ENCODE data around the gene ZNF236.
"Not testable (repeated sequence)": the region's sequence is repeated elsewhere in the genome, so short reads cannot be mapped to it uniquely, and the experiment has no call there.

ZNF236 gene

DNA sequence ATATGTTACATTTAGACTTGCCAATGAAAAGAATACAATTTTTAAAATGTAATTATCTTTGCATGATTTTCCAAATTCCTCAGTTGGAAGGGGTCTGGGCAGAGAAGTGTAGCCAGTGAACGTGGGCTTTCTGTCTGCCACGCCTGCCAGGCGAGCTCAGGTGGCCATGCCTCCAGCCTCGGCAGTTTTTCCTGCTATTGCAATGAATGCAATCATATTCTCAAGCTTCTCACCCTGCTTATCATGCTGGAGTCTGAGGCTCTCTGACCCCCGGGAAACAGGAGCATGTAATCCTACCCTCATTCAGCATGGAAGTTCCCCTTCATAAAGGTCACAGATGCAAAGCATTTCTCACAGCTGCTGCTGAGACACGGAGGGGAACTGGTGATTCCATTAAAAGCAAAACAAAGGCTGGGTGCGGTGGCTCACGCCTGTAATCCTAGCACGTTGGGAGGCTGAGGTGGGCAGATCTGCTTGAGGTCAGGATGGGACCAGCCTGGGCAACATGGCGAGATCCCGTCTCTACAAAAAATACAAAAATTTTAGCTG lies 155.4 kb downstream of the ZNF236 start:
- no peak for DNase-seq

DNA sequence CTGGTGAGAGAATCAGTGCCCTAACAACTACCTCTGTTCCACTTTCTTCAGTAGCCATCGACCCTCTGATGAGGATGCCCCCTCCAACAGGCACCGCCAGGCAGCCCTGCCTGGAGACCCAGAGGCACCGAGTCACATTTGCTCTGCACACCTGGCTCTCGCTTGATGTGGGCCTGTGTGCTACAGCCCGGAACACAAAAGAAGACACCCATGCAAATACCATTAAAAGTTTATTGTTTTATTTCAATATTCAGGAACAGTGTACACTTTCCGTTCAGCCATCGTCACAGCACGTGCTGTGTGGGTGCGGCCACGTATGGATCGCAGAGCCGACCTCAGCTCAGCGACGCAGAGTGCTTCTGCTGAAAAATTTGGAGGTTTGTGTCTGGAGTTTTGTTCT lies 156.3 kb downstream of the ZNF236 start:
- DNase-seq: no peak

DNA sequence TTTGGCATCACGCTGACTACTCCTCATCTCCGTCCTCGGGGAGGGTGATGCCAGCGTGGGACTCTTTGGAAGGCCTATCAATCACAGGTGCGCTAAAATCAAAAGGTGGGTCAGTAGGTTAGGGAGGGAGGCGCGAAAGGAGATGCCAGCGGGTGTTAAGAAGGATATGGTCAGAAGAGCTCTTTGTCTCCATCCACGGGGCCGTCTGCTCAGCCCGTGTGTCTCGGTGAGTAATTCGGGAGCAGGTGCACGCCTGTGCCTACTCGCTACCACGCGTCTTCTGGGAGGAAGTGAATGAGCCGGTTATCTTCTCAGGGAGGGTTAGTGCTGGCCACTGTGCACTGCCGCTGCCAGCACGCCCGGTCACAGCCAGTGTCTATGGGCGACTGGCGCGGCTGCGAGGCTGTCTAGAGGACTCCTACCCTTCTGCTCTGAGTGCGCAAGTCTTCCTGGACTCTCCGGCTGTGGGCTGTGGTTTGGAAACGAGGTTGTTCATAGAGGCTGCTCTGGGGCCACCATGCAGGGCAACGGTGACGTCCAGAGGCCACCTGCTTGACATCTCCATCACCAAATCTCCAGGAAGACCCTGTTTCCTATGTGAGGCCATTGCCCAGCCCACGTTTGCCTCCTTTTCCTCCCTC lies 156.9 kb downstream of the ZNF236 start:
- DNase-seq: no peak

DNA sequence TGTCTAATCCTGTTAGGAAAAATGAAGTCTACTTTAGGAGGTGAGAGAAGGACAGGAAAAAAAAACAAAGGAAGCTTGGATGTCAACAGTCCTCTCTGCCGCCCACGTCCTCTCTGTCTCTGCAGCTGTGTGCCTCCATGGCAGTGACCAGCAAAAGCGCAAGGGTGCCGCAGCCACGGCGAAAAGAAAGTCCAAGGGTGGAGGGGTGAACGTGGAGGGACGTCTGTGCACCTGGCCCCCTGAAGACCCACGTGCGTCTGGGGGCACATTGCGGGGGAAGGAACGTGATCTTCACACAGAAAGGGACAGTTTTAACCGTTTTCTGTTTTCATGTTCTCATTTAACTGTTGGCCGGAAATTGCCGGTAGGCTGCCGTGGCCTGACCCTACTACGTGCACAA lies 157.5 kb downstream of the ZNF236 start:
- no peak for DNase-seq

DNA sequence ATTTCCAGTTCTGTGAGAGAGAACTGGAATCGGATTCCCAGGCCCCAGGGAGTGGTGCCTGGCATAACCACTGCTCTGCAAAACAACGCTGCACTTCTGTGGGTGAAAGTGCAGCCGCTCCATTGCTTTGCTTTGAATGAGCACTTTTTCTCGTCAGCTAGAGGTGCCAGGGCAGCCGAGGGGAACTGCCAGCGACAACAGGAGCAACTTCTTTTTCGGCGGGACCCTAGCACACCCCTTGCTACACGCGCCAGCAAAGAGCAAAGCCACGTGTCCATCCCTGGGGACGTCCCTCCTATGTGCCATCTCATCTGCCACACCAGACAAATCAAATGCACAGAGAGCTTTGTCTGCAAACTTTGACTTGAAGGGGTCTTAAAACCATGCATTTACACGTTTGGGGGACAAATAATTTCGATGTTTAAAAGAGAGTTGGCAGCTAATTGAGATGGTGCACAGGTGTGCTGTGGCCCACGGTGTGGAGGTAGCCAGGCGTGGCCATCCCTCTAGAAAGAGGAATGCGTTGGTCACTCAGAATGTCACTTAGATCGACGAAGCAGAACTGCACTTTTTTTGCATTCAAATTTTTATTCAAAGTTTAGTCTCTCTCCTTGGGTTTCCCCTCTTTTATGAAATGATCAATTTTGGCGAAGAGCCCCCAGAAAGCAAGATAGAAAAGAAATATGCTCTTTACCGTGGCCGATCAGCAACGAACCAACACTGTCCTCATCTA lies 158.5 kb downstream of the ZNF236 start:
- no peak for DNase-seq

DNA sequence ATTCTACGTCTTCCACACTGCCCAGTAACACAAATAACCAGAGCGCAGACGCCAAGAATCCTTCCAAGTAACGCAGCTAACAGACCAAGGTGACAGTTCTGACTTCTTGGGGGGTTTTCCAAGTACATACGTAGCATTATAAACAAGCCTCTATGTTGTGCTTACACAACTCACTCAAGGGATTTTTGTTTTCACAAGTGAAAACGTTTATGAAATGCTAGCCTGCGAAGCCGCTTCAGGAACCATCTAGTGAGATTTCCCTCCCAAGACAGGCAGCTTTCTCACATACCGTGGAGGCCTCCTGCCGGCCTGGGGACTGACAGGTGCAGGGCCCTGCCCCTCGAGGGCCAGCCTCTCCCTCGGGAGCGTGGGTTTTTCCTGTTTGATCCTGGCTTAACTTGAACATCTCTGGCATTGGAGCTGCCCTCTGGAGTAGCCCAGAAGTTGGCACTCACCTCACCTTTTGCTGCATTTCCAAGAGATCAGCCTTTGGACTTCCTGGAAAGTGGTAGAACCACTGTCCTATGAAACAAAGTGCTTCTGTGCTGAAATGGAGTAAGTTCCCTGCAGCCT lies 159.1 kb downstream of the ZNF236 start:
- DNase-seq: no peak

DNA sequence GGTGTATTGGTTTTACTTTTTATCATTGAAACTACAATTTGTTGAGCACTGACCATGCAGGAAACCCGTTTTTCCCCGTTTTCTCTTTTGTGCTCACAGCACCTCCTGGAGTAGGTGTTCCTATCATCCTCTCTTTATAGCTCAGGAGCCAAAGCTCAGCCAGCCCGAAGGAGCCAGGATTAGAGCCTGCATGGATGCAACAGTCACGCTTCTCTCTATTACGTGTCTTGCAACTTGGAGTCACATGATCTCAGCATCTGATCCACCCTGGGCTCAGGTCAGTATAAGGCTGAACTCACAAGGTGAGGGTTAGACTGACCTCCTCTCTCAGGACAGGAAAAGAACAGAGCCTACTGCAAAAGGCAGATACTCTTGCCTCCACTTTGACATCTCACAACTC lies 159.7 kb downstream of the ZNF236 start:
- DNase-seq: no peak

DNA sequence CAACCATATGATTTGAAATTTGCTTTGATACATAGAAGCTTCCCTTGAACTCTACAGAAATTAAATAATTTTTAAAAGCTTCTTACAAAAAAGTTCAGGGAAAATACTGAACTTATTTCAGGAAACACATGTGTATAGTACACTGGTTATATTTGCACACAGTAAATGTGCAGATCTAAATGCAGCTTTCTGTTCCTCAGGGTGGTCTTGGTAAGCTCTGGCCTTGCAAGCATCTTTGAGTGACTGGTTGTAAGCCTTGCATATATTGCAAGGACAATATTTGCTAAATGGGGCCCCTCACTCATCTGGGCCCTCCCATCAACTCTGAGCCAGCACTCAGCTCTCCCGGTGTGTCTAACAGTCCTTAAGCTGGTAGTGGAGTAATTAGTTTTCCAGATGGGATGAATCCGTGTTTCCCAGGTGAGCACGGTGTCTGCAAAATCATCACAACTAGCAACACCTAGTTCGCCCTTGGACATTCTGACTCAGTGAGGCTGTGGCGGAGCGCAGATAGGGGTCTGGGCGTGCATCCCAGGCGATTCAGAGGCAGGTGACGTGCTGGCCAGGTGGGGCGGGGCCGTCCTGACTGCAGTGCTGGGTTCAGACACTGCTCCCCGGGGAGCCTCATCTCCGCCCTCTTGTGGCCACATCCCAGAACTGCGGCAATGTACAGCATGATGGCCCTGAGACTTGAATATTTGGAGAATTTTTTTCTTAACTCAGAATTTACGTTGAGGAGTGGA lies 160.7 kb downstream of the ZNF236 start:
- peak; percentile 79 to 83 for DNase-seq

DNA sequence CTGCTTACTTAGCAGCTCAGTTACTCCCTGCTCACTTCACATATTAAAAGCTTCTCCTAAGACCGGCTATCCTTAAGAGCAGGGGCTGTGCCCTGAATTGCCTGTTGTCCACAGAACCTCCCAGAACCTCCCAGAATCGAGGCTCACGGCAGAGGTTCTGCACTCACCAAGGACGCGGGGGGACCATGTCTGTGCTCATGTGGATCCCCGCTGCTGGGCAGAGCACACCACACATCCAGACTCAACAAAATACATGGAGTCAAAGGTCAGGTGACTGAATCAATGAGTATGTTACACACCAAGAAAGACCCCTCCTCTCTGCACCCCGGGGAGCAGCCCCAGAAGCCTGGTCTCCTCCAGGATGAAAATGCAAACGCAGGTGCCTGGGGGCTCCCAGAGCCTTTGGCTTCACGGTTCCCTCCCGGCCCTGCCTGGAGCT lies 161.3 kb downstream of the ZNF236 start:
- no peak for DNase-seq

DNA sequence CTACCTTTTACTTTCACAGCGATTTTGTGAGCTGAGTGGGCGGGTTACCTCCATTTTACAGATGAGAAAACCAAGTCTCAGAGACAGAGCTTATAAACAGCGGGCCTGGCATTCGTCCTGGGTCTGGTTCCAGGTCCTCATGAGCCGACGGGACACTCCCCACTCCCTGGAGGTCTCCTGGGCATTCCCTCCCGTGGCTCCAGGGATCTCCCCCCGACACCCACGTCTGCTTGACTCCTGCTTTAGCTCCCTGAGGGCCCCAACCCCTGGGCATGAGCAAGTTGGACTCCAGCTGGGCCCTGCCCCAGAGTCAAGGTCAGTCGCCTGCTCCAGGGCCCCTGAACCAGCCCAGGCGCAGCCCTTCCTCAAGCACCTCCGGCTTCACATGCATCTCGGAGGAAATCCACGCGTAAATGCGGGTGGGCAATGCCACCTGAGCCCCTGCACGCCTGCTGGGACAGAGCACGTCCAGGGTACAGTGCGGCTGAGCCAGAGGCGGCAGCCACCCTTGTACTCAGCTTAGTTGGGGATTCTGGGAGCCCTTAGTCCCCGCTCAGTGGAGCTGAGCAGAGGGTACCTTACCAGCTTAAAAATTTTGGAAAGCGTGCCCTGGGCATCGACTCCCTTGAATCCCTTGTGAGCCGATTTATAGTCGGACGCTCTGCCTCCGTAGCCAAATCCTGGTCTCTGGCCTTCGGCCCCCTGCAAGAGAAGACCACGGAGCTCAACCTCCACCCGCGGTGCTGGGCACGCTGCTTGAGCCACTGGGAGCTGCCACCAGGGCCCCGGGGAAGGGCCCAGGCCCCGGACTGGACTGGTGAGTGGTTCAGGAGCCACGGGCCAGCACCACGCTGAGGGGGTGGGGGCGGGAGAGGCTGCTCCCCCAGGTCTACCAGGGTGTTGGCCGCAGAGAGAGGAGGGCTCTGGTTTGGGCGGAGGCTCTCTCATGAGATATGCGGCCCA lies 162.1 kb downstream of the ZNF236 start:
- DNase-seq: no peak

DNA sequence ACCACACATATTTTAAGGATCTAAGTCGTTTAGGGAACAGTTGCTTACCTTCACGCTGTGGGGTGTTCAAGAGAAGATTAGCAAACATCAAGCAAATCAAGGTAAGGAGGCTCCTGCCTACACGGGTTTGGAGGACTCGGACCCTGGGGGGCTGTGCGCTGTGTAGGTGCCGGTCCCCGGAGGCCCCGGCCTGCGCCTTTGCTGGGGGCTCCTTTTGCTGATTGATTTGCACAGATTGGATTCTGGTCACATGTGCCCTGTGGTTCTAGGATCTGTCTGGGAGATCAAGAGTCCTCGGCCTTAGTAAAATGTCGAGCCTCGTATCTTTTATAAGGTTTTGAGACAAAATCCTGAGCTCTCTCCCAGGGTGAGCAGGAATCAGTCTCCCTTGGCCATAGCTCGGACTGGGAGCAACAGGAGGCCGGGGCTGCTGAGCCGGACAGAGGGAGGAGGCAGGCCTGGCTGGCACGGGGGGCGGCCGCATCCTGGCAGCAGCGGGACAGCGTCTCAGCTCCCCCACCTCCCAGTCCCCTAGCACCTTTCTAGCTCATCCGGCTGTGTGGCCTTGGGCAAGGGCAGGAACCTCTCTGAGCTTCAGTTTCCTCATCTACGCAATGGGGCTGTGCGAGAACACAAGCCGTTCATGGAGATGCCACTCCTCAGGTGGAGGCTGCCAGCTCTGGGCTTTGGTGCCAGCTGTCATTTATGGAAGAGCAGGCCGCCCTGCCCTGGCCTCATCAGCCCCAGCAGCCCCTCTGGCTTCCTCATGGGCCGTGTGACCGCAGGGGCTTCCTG lies 163.0 kb downstream of the ZNF236 start:
- no peak for DNase-seq

DNA sequence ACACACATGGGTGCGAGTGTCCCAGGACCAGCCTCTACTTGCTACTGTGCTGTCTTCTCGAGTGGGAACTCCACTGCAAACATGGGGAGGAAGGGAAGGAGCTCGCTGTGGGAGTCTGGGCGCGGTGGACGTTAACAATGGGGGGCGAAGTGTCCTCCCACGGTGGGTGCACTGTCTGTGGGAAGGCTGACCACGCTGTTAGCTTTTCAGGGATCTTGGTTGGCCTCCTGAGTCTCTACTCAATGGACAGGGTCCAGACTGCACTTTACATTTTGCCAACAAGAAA lies 163.5 kb downstream of the ZNF236 start:
- no peak for DNase-seq

DNA sequence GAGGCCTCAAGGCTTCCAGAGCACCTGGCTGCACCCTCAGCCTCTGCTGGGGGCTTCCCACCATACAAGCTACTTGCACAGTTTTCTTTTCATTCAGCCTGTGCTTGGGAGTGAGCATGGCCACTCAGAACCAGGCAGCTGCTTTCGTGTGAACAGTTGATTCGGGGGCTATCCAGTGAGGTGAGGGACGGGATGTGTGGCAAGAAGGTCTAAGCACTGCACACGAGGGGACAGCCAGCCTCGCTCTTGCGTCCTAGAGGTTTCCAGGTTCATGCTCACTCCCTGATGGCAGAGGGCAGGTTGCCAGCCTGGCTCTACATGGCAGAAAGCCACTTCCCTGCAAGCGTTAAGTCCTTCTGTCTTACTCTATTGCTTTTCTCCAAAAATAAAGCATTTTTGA lies 164.0 kb downstream of the ZNF236 start:
- no peak for DNase-seq

DNA sequence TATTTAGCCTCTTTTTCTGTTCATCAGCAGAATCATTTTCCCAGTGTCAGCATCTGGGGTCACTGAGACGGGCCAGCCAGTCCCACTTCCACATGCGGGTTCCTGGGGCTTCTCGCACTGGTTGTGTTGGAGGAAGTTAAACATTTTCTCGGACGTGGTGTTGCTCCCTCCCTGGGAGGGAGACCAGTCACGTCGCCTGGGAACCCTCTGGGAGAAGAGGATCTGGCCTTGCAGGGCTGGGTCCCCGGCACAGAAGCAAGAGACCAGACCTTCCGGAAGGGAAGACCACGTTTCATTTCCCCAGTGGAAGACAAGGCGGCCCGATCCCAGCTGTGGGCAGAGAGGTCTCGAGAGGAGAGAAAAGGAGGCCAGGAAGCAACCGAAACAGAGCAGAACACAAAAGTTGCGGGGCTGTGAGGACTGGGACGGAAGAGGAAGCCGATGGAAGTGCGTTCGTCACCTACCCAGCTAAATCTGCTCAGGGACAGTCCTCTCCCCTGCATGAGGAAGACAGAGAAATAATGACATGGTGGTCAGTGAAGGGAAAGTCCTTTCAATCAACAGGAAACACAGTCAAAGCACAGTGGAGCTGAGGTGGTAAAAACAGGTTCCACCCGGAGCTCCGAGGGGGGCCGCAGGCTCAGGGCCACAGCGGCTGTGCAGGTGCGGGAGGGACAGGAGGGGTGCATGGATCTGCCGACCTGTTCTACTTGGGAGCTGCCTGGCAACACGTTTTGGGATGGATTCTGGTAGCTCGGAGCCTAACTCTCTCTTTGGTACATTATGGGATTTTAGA lies 165.9 kb downstream of the ZNF236 start:
- no peak for DNase-seq

DNA sequence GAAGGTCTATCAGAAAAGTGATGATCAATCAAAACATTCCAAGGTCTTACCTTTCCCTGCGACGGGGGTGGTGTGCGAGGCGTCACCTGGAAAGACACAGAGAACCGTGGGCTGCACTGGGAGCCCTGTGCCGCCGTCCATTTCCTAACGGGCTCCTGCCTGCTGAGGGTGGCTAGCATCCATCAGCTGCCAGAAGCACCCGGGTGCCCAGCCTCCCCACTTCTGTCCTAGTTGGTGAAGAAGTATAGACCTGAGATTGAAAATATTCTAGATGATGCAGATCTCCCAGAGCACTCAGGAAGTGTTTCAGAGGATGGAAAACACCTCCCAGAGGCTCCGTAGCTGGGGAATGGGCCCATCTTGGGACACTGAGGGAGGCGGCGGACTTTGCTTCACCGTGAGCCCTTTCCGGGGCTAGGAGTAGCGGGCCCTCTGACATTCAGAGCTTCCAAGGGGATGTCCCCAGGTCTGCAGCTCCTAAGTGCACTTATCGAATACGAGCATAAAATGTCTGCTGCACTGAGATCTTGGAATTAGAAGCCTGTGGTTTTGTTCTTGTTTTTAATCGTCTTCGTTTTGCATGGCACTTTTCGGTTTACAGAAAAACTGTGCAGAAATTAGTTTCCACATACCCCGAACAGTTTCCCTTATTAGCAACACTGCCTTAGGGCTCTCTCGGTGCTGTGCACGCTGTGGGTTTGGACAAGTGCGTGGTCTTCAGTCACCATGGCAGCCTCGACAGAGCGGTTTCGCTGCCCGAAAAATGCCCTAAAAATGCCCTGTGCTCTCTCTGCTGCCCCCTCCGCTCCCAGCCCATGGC lies 166.7 kb downstream of the ZNF236 start:
- no peak for DNase-seq

DNA sequence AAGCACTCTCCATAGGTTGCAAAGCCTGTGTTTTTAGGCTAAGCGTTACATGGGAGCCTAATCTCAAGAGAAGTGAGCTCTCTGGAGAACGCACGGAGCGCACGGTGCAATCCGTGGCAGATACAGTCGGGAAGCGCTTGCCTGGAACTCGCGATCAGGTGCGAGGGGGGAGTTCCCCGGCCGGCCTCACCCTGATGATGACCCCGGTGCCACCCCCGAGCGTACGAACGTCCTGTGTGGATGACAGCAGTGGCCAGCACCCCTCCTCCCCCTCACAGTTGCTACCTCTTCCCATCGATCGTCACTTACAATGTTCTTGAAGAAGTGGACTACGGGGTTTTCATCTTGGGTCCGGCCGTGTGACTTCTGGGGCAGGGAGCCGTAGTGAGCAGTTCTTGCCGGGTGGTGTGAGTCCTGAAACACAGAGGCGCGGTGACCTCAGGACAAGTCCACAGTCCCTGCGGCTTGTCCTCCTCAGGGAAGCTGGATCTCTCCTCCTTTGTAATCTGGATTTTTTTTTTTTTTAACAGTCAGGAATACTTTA lies 167.4 kb downstream of the ZNF236 start:
- no peak for DNase-seq

DNA sequence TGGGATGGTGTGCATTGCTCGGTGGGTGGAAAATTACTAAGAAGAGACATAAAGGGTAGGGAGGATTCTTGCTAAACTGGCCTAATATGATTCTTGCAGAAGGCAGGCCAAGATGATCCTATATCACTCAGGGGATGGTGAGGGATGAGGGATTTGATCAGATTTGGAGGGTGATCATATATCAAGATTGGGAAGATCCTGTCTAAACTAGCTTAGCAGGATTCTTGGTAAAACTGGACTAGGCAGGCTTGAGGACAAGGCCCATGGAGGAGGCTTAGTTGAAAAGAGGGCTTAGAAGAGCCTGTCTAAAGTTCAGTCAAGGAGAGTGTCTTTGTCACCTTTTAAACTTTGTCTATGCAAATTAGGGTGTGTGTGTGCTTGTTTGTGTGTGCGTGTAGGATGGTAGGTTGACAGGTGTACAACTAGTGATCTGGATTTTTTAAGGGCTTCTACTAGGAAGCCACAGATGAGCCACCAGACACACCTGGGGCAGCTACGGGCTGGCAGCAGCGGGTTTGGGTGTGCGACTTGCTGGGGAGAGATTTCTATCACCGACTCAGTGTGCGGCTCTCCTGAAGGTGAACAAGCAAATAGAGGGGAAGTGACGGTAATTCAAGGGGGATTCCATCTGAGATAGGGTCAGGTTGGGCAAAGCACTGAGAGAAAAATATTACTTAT lies 168.1 kb downstream of the ZNF236 start:
- not testable (repeated sequence) for DNase-seq

DNA sequence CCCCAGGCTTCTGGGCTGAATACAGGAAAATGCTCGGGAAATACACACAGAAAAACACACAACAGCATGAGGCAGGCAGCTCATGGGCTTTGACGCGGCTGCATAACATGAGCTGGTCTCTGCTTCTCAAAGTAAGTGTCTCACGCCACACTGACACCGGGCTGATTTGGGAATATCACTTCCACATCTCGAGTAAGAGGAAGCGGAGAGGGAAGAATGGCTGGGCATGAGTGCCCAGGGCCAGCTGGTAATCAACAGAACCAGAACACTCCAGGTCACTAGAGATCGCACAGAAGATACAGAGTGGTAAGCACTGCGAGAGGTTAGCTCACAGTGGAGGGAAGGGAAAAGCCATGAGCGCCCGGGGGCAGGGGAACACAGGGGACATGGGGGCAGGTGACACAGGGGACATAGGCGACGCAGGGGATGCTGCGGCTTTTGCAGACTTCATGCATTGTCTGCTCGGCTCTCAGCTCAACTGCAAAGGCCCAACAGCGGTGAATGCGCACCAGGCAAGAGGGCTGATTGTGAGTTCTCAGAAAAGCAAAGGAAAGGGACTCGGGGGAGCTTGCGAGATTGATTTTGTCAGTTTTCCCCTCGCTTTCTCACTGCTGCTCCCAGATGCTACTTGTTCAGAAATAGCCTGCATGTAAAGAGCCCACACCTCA lies 168.8 kb downstream of the ZNF236 start:
- DNase-seq: no peak

Measured in NCI-H2081 (cell line).